Stimulated activated CD8-positive, alpha-beta memory T cell treated with anti-CD3 and anti-CD28 coated beads, Interleukin-12 subunit alpha, Interleukin-12 subunit beta, amount 100 ng/mL, for 24 hours (primary cell): ENCODE data around the gene RAB30.
"Not testable (repeated sequence)": the region's sequence is repeated elsewhere in the genome, so short reads cannot be mapped to it uniquely, and the experiment has no call there.

Source experiments
- DNase-seq: peaks from one replicate; pipeline ENCODE4 v3.0.0-alpha.2; 2020; ENCODE audit errors: extremely low read depth

RAB30 gene

DNA sequence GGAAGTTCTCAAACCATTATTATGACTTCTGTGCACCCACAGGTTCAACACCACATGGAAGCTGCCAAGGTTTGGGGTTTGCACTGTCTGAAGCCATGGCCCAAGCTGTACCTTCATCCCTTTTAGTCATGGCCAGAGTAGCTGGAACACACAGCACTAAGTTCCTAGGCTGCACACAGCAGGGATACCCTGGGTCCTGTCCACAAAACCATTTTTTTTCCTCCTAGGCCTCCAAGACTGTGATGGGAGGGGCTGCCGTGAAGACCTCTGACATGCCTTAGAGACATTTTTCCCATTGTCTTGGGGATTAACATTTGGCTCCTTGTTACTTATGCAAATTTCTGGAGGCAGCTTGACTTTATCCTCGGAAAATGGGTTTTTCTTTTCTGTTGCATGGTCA, 127.5 kb downstream of the RAB30 start:
- no peak for DNase-seq

DNA sequence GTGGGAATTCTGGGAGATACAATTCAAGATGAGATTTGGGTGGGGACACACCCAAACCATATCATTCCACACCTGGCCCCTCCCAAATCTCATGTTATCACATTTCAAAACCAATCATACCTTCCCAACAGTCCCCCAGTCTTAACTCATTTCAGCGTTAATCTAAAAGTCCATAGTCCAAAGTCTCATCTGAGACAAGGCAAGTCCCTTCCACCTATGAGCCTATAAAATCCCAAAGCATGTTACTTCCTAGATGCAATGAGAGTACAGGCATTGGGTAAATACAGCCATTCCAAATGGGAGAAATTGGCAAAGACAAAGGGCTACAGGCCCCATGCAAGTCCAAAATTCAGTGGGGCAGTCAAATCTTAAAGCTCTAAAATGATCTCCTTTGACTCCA, 128.3 kb downstream of the RAB30 start:
- not testable (repeated sequence) for DNase-seq

- no peak for DNase-seq
These were observed 129.3 kb downstream of the RAB30 start for GRCh38 chr11:82942376-82942775.

- DNase-seq = no peak
These were observed 132.2 kb downstream of the RAB30 start for GRCh38 chr11:82939456-82939855.

DNA sequence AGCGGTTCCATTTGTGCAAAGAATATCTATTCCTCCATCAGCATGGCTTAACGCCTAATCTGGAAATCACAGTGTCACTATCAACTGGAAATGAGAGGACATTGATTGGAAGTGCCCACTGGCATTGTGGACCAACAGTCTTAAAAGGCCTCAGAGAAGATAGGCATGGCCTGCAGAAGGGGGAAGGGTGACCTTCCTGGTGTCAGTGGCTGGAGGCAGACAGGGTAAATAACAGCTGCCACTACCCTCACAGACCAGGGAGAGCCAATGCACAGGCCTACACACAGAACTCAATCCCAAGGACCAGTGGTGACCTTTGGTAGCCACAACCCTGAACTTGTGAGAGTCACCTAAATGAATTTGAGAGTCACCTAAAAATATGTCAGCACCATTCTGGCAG, 134.1 kb downstream of the RAB30 start:
- DNase-seq = no peak

DNA sequence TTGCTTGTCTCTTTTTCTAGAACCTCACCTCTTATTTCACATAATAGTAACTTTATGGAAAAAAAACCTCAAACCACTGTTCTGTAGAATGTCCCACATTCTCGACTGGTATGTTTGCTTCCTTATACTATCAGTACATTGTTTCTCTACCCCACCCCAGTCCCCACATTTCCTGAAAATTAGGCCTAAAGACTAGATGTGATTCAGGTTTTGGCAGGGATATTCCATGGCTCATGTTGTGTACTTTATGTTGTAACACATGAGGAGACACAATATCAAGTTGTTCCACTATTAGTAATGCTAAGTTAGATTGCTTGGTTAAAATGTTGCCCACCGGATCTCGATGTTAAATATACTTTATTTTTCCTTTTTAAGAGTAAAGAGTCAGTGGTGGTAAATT, 135.4 kb downstream of the RAB30 start:
- no peak for DNase-seq

DNA sequence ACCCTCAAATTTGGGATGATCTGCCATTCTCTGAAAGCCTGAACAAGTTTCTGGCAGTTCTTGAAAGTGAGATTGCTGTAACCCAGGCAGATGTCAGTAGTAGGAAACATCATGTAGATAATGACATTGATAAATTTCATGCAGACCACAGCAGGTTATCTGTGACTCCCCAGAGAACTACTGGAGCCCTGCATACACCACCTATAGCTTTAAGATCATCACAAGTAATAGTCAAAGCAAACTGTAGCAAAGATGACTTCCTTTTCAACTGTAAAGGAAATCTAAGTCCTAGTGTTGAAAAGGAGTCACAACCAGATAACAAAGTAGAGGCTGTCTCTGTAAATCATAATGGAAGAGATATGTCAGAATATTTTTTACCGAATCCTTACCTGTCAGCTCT, 139.1 kb downstream of the RAB30 start:
- DNase-seq = no peak

- DNase-seq = no peak
These were observed 141.0 kb downstream of the RAB30 start for GRCh38 chr11:82930734-82931133.

DNA sequence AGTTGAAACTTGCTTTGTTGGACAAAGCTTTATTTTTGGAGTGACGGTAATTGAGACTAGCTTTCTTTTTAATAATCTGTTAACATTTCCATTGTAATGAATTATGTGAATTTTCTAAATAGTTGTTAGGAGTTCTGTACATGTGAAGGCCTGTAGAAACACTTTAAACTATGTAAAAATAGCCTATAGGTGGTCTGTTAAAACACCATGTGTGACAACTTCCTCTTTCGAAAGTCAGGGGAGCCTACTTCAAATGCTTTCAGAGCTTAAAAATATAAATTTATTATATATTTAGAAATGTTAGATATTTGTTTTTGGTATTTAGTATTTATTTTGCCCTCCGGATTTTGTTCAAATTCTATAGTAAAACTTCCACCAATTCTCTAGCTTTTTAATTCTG, 141.5 kb downstream of the RAB30 start:
- DNase-seq = no peak

GRCh38 chr11:82929121-82929520, 142.6 kb downstream of the RAB30 start:
- no peak for DNase-seq

- DNase-seq = no peak
These were observed 144.3 kb downstream of the RAB30 start for GRCh38 chr11:82927264-82927880.

- DNase-seq = no peak
These were observed 147.0 kb downstream of the RAB30 start for GRCh38 chr11:82924522-82925224.
